Activated CD4-positive, alpha-beta T cell treated with anti-CD3 and anti-CD28 coated beads, Interleukin-2, amount 50 U/mL, for 16 hours (primary cell): ENCODE results near the gene SYNGR2.
A peak's percentile ranks its signal among the peaks of the same experiment; 100 is the strongest.

ENCODE experiments used
- DNase-seq: peaks from one replicate; pipeline ENCODE4 v3.0.0-alpha.2; 2020

The SYNGR2 gene

GRCh38 chr17:78206298-78206697 lies 37.9 kb downstream of the SYNGR2 start:
- DNase-seq: no peak

GRCh38 chr17:78208486-78208885 lies 40.1 kb downstream of the SYNGR2 start:
- DNase-seq: no peak

- no peak for DNase-seq
Observed at GRCh38 chr17:78210111-78210510, 41.7 kb downstream of the SYNGR2 start.

GRCh38 chr17:78211032-78211431 lies 42.7 kb downstream of the SYNGR2 start:
- no peak for DNase-seq

- peak; percentile 92 for DNase-seq
Observed at GRCh38 chr17:78214016-78214705, 45.8 kb downstream of the SYNGR2 start, which contains the start of gene BIRC5. Gene BIRC5, plus strand, starts transcription at chr17:78214253. Its CDS starts 64 bp downstream, at chr17:78214317.

- no peak for DNase-seq
Observed at GRCh38 chr17:78214706-78215061, 46.3 kb downstream of the SYNGR2 start.

- no peak for DNase-seq
Observed at GRCh38 chr17:78219396-78220150, 51.2 kb downstream of the SYNGR2 start.
